B cell (primary cell): ENCODE data around the gene CPNE1. TPM values are rescaled to one million over a fixed set of nuclear protein-coding genes. Genes with fewer than 3 reads are reported as not detected.
A peak's percentile ranks its signal among the peaks of the same experiment; 100 is the strongest.

Experiments
- ATAC-seq: fragments of 200-7000 bp; cut with Tn5 transposase; one replicate; pipeline ENCODE4 v1.10.0; 2021; ENCODE audit warnings: low read depth, mild to moderate bottlenecking, moderate number of reproducible peaks, moderate library complexity
- CTCF ChIA-PET: fragments of 350-600 bp; sonication (Branson Sonifier 250); formaldehyde crosslinking; loops from one replicate; lab custom pipeline; 2021; ENCODE audit warnings: antibody characterized with exemption, inconsistent platforms; lab: Charles Lee
- POLR2A ChIA-PET: fragments of 350-600 bp; sonication (Branson Sonifier 250); formaldehyde crosslinking; loops from one replicate; lab custom pipeline; 2021; ENCODE audit warnings: antibody characterized with exemption; lab: Charles Lee
- DNase-seq: peaks from one replicate; pipeline ENCODE4 v3.0.0; 2013
- H2AFZ ChIP-seq: 2 replicates; pipeline ENCODE4 v1.6.1; 2012; ENCODE audit warnings: mild to moderate bottlenecking, low read depth, low read length; ENCODE audit not compliant: insufficient read depth, poor library complexity, severe bottlenecking
- H3K27ac ChIP-seq, 2 donors: 1 replicate in 1 of 2; 2 replicates in 1 of 2; pipeline ENCODE4 v1.5.1; 2012 to 2013; ENCODE audit warnings: low read length in 2 of 2, mild to moderate bottlenecking in 2 of 2, moderate library complexity in 1 of 2
- H3K27me3 ChIP-seq, 4 experiments: fragments of 200-600 bp in 1 of 4; sonication (generic) in 1 of 4; replicated peaks in 1 of 4; 1 replicate in 2 of 4; 2 replicates in 2 of 4; pipeline versions ENCODE4 v1.6.1 to v1.7.0; 2013 to 2016; ENCODE audit warnings: low read length in 3 of 4, mild to moderate bottlenecking in 2 of 4, mixed read lengths in 1 of 4, moderate library complexity in 1 of 4; ENCODE audit not compliant: insufficient read depth in 4 of 4, control insufficient read depth in 3 of 4; ENCODE audit errors: control extremely low read depth in 1 of 4
- H3K36me3 ChIP-seq, 2 experiments: replicated peaks in 1 of 2; 1 replicate in 1 of 2; 2 replicates in 1 of 2; pipeline versions ENCODE4 v1.6.1 to v1.7.1; 2013; ENCODE audit warnings: low read length in 1 of 2; ENCODE audit not compliant: insufficient read depth in 2 of 2, control insufficient read depth in 1 of 2; ENCODE audit errors: control extremely low read depth in 1 of 2, extremely low read depth in 1 of 2
- H3K4me1 ChIP-seq, 2 donors: fragments of 200-600 bp in 1 of 2; sonication (generic) in 1 of 2; 1 replicate in 1 of 2; 2 replicates in 1 of 2; pipeline versions ENCODE4 v1.5.1 to v1.6.1; 2013 to 2017; ENCODE audit warnings: low read length in 2 of 2; ENCODE audit not compliant: control insufficient read depth in 2 of 2, insufficient read depth in 2 of 2
- H3K4me2 ChIP-seq: replicated peaks from 2 replicates; pipeline ENCODE3; 2012; ENCODE audit warnings: mild to moderate bottlenecking, low read depth, low read length; ENCODE audit not compliant: poor library complexity, severe bottlenecking
- H3K4me3 ChIP-seq, 5 experiments: fragments of 200-600 bp in 1 of 5; sonication (generic) in 1 of 5; 1 replicate in 3 of 5; 2 replicates in 2 of 5; pipeline versions ENCODE4 v1.5.1 to v1.7.0; 2011 to 2016; ENCODE audit warnings: low read length in 4 of 5, mild to moderate bottlenecking in 4 of 5, low read depth in 2 of 5, control low read depth in 1 of 5, moderate library complexity in 1 of 5; ENCODE audit not compliant: insufficient read depth in 1 of 5; ENCODE audit errors: control extremely low read depth in 1 of 5, extremely low read depth in 1 of 5
- H3K79me2 ChIP-seq: fragments of 200-600 bp; sonication (generic); one replicate; pipeline ENCODE4 v1.6.0; 2016; ENCODE audit warnings: low read length; ENCODE audit not compliant: control insufficient read depth, insufficient read depth
- H3K9ac ChIP-seq: fragments of 200-600 bp; sonication (generic); 2 replicates; pipeline ENCODE4 v1.6.1; 2017; ENCODE audit warnings: mild to moderate bottlenecking, low read length, moderate library complexity
- H3K9me3 ChIP-seq, 3 donors: one replicate each; pipeline versions ENCODE4 v1.6.1 to v1.7.1; 2013; ENCODE audit warnings: low read length in 2 of 3; ENCODE audit not compliant: control insufficient read depth in 2 of 3, insufficient read depth in 1 of 3; ENCODE audit errors: control extremely low read depth in 1 of 3
- H4K20me1 ChIP-seq: 2 replicates; pipeline ENCODE4 v1.6.0; 2012; ENCODE audit warnings: mild to moderate bottlenecking, low read length; ENCODE audit not compliant: insufficient read depth, control insufficient read depth, poor library complexity, severe bottlenecking
- H3K27ac Mint-ChIP-seq: one replicate; pipeline ENCODE4 v1.8.0; 2021; ENCODE audit warnings: mixed read lengths
- H3K27me3 Mint-ChIP-seq: one replicate; pipeline ENCODE4 v1.8.0; 2021; ENCODE audit warnings: mixed read lengths
- H3K4me1 Mint-ChIP-seq: one replicate; pipeline ENCODE4 v1.8.0; 2021; ENCODE audit warnings: mixed read lengths
- H3K4me3 Mint-ChIP-seq: one replicate; pipeline ENCODE4 v1.8.0; 2021; ENCODE audit warnings: mixed read lengths
- H3K9me3 Mint-ChIP-seq: one replicate; pipeline ENCODE4 v1.8.0; 2022; ENCODE audit warnings: mixed read lengths; ENCODE audit not compliant: insufficient read depth
- EZH2 ChIP-seq: IDR thresholded peaks from 2 replicates; pipeline ENCODE4 v1.6.1; 2012; ENCODE audit warnings: borderline replicate concordance, low read depth, mild to moderate bottlenecking, moderate library complexity, low read length; ENCODE audit not compliant: insufficient read depth, poor library complexity, severe bottlenecking
- WGBS: methylation state at CpG from one replicate; pipeline ENCODE4 v1.1.5; 2013; ENCODE audit warnings: missing lambda C conversion rate; ENCODE audit not compliant: insufficient coverage; 5-methylcytosine and 5-hydroxymethylcytosine counted together
- intact Hi-C: fragments of 100-400 bp; cut with micrococcal nuclease; formaldehyde crosslinking; loops from one replicate; pipeline ENCODE4 v1.10.0; 2022
- polyA plus RNA-seq: library from polyadenylated mRNA; depleted of rRNA; stranded (reverse); fragments of >200 nt; gene quantifications from 2 replicates; pipeline ENCODE4 v1.2.3, GENCODE V29; 2012
- total RNA-seq, 2 donors: library from RNA; stranded (reverse); fragments of 120-200 nt in 1 of 2; gene quantifications; 1 replicate in 1 of 2; 2 replicates in 1 of 2; pipeline versions ENCODE4 v1.2.3 to v1.2.4, GENCODE V29; 2013 to 2022
- TF ChIP-seq, protein P1 (sequence below): fragments of 200-600 bp; IDR thresholded peaks from one replicate; pipeline ENCODE4 v1.8.0; 2022; ENCODE audit warnings: antibody characterized with exemption, mild to moderate bottlenecking

Gene CPNE1
- total and polyA plus RNA-seq, 2 donors (not counting 1 experiment from before 2014, with no cell fraction given) = 321 to 323 TPM

DNA sequence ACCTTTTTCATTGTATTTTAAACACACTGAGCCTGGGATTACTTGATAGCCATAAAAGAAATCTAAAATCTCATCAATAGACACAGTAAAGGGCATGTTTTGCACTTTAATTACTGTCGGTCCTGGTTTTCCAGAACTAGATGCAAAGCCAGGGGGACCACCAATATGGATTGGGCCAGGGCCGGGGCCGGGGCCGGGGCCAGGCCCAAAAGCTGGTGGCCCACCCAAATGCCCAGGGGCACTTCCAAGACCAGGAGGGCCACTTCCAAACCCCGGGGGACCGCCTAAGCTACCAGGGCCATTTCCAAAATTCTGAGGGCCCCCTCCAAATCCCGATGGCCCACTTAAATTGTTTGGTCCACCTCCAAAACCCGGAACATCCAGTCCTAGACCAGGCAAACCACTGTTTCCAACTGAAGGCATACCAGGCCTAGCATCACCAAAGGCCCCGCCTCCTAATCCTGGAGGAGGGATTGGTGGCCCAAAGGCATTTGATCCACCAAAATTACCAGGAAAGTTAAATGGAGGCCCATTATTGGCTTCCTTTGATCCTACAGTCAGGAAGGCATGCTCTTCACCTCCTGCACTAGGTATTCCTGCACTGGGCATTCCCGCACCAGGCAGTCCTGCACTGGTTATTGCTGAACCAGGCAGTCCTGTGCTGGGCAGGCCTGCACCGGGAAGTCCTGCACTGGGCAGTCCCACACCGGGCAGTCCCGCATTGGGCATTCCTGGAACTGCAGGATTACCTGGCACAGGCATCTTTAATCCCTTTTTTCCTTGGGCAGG, 11.9 kb downstream of the CPNE1 start:
- Histone ChIP-seq H3K9me3 (no peaks in the 10 kb centered on the region), H3K4me2 (no peak overlapping the region), H3K36me3 (peaks cover 0 to 60% of the 10 kb centered on the region in 2 experiments), H3K9ac (no peak overlapping the region), H4K20me1 (peaks cover 62% of the 10 kb centered on the region), H3K4me3 (no peak overlapping the region), H3K4me1 (peaks cover 0 to 7% of the 10 kb centered on the region in 2 donors), H3K27ac (no peak overlapping the region), H3K27me3 (no peaks in the 10 kb centered on the region), H3K79me2 (peaks cover 96% of the 10 kb centered on the region), H2AFZ (no peak overlapping the region)
- intact Hi-C loops = no loop called here
- no peak overlapping the region for H3K4me3 Mint-ChIP-seq
- TF ChIP-seq, protein P1, sequence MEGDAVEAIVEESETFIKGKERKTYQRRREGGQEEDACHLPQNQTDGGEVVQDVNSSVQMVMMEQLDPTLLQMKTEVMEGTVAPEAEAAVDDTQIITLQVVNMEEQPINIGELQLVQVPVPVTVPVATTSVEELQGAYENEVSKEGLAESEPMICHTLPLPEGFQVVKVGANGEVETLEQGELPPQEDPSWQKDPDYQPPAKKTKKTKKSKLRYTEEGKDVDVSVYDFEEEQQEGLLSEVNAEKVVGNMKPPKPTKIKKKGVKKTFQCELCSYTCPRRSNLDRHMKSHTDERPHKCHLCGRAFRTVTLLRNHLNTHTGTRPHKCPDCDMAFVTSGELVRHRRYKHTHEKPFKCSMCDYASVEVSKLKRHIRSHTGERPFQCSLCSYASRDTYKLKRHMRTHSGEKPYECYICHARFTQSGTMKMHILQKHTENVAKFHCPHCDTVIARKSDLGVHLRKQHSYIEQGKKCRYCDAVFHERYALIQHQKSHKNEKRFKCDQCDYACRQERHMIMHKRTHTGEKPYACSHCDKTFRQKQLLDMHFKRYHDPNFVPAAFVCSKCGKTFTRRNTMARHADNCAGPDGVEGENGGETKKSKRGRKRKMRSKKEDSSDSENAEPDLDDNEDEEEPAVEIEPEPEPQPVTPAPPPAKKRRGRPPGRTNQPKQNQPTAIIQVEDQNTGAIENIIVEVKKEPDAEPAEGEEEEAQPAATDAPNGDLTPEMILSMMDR = no peak
- no peak for TF ChIP-seq EZH2
- CTCF ChIA-PET = interaction anchor here (1.0 kb wide), 2 partner anchors 11 to 33 kb away, joined by 3 read pairs; no protein-coding TSS in a partner anchor
- no peaks in the 10 kb centered on the region for H3K9me3 Mint-ChIP-seq
- ATAC-seq = no peak
- POLR2A ChIA-PET = no interaction called here
- no peak overlapping the region for H3K27ac Mint-ChIP-seq
- no peaks in the 10 kb centered on the region for H3K27me3 Mint-ChIP-seq
- WGBS = 97% methylated on average over 12 of the region's 13 CpGs
- peaks cover 32% of the 10 kb centered on the region for H3K4me1 Mint-ChIP-seq
- DNase-seq = no peak

DNA sequence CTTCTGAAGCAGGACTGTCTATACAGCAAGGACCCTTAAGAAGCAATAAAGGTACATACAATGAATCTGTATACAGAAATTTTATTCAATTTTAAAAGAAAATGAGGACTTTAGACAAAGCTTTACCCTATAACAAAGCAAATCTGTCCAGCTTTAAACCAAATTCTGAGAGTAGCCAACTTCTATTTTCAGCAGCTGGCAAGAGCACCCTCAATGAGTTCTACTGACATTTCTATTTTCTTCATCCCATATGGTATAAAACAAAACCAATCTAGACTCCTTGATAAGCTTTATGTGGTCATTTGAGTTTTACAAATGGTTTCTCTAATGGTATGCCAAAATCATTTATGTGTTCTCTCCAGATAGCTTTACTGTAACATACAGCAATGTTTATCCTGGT, 12.7 kb downstream of the CPNE1 start:
- Mint-ChIP-seq H3K27ac (no peak overlapping the region), H3K4me1 (peaks cover 29% of the 10 kb centered on the region), H3K4me3 (no peak overlapping the region), H3K27me3 (no peaks in the 10 kb centered on the region), H3K9me3 (no peaks in the 10 kb centered on the region)
- Histone ChIP-seq H3K27me3 (no peaks in the 10 kb centered on the region), H3K9me3 (no peaks in the 10 kb centered on the region), H3K4me1 (peaks cover 0 to under 1% of the 10 kb centered on the region in 2 donors), H3K4me2 (no peak overlapping the region), H2AFZ (no peak overlapping the region), H3K27ac (peak overlapping the region in 1 of 2 donors; percentile 9), H3K9ac (no peak overlapping the region), H3K79me2 (peaks cover 96% of the 10 kb centered on the region), H3K4me3 (no peak overlapping the region), H3K36me3 (peaks cover 0 to 63% of the 10 kb centered on the region in 2 experiments), H4K20me1 (peaks cover 62% of the 10 kb centered on the region)
- ATAC-seq (no peak), DNase-seq (no peak)
- TF ChIP-seq EZH2 = no peak
- TF ChIP-seq, protein P1 = no peak
- POLR2A ChIA-PET = no interaction called here
- CTCF ChIA-PET = interaction anchor here (1.0 kb wide), 2 partner anchors 12 to 32 kb away, joined by 3 read pairs; no protein-coding TSS in a partner anchor
- intact Hi-C loops = no loop called here
